Measurements from ENCODE around the gene PRND.

PRND gene

GRCh38 chr20:4729265-4729664 lies 7.6 kb downstream of the PRND start:
- no peak for TF ChIP-seq CTCF (IDR thresholded peaks at IDR 0.05; ENCODE audit: insufficient read depth, low read depth, low read length, missing control alignments)
- H3K4me3 ChIP-seq (ENCODE audit: low read length) = no peak overlapping the region
- DNase-seq (ENCODE audit: low read depth) = peak; percentile 46

- no peak for TF ChIP-seq CTCF (IDR thresholded peaks at IDR 0.05; ENCODE audit: insufficient read depth, low read depth, low read length, missing control alignments)
- H3K4me3 ChIP-seq (ENCODE audit: low read length) = no peak overlapping the region
- peak; percentile 28 for DNase-seq (ENCODE audit: low read depth)
These were observed 9.1 kb downstream of the PRND start for GRCh38 chr20:4730780-4731179.

- no peak overlapping the region for H3K4me3 ChIP-seq (ENCODE audit: low read length)
- DNase-seq (ENCODE audit: low read depth) = no peak
- TF ChIP-seq CTCF (IDR thresholded peaks at IDR 0.05; ENCODE audit: insufficient read depth, low read depth, low read length, missing control alignments) = no peak
These were observed 15.2 kb downstream of the PRND start for GRCh38 chr20:4736875-4737274.

GRCh38 chr20:4737857-4738627 lies 16.3 kb downstream of the PRND start:
- TF ChIP-seq CTCF (IDR thresholded peaks at IDR 0.05; ENCODE audit: insufficient read depth, low read depth, low read length, missing control alignments) = no peak
- DNase-seq (ENCODE audit: low read depth) = no peak
- no peak overlapping the region for H3K4me3 ChIP-seq (ENCODE audit: low read length)

GRCh38 chr20:4740774-4741431 lies 19.2 kb downstream of the PRND start:
- H3K4me3 ChIP-seq (ENCODE audit: low read length) = no peak overlapping the region
- DNase-seq (ENCODE audit: low read depth) = peak; percentile 44
- peak; percentile 64 for TF ChIP-seq CTCF (IDR thresholded peaks at IDR 0.05; ENCODE audit: insufficient read depth, low read depth, low read length, missing control alignments)

GRCh38 chr20:4748847-4749246 lies 27.1 kb downstream of the PRND start:
- no peak for DNase-seq (ENCODE audit: low read depth)
- TF ChIP-seq CTCF (IDR thresholded peaks at IDR 0.05; ENCODE audit: insufficient read depth, low read depth, low read length, missing control alignments) = no peak

More at GRCh38 chr20:4748847-4749246, 27.1 kb downstream of the PRND start:
- no peak overlapping the region for H3K4me3 ChIP-seq (ENCODE audit: low read length)

Measured in epithelial cell of esophagus (primary cell).